Measurements from ENCODE around the gene WLS.

Gene WLS

GRCh38 chr1:68157416-68157815, 74.9 kb downstream of the WLS start:
- TF ChIP-seq ZNF274 (IDR thresholded peaks at IDR 0.05; ENCODE audit: low read depth, low read length), result no peak
- no peak overlapping the region for H3K4me3 ChIP-seq (ENCODE audit: low read length)

GRCh38 chr1:68151690-68152089, 80.6 kb downstream of the WLS start:
- TF ChIP-seq ZNF274 (IDR thresholded peaks at IDR 0.05; ENCODE audit: low read depth, low read length), result no peak
- H3K4me3 ChIP-seq (ENCODE audit: low read length), result no peak overlapping the region

- no peak overlapping the region for H3K4me3 ChIP-seq (ENCODE audit: low read length)
- TF ChIP-seq ZNF274 (IDR thresholded peaks at IDR 0.05; ENCODE audit: low read depth, low read length), result no peak
Measured at GRCh38 chr1:68149907-68150306, 82.4 kb downstream of the WLS start.

GRCh38 chr1:68149110-68149798, 83.1 kb downstream of the WLS start:
- H3K4me3 ChIP-seq (ENCODE audit: low read length), result no peak overlapping the region
- no peak for TF ChIP-seq ZNF274 (IDR thresholded peaks at IDR 0.05; ENCODE audit: low read depth, low read length)

- no peak overlapping the region for H3K4me3 ChIP-seq (ENCODE audit: low read length)
- TF ChIP-seq ZNF274 (IDR thresholded peaks at IDR 0.05; ENCODE audit: low read depth, low read length), result no peak
Measured at GRCh38 chr1:68148631-68149030, 83.7 kb downstream of the WLS start.

GRCh38 chr1:68147534-68148171, 84.7 kb downstream of the WLS start:
- no peak for TF ChIP-seq ZNF274 (IDR thresholded peaks at IDR 0.05; ENCODE audit: low read depth, low read length)
- H3K4me3 ChIP-seq (ENCODE audit: low read length), result no peak overlapping the region

- no peak for TF ChIP-seq ZNF274 (IDR thresholded peaks at IDR 0.05; ENCODE audit: low read depth, low read length)
- H3K4me3 ChIP-seq (ENCODE audit: low read length), result no peak overlapping the region
Measured at GRCh38 chr1:68145418-68146126, 86.8 kb downstream of the WLS start.

GRCh38 chr1:68144856-68145255, 87.5 kb downstream of the WLS start:
- TF ChIP-seq ZNF274 (IDR thresholded peaks at IDR 0.05; ENCODE audit: low read depth, low read length), result no peak

GRCh38 chr1:68143633-68144032, 88.7 kb downstream of the WLS start:
- H3K4me3 ChIP-seq (ENCODE audit: low read length), result no peak overlapping the region
- no peak for TF ChIP-seq ZNF274 (IDR thresholded peaks at IDR 0.05; ENCODE audit: low read depth, low read length)

More at GRCh38 chr1:68144856-68145255, 87.5 kb downstream of the WLS start:
- H3K4me3 ChIP-seq (ENCODE audit: low read length), result no peak overlapping the region

GRCh38 chr1:68142461-68142860, 89.9 kb downstream of the WLS start:
- TF ChIP-seq ZNF274 (IDR thresholded peaks at IDR 0.05; ENCODE audit: low read depth, low read length), result no peak
- H3K4me3 ChIP-seq (ENCODE audit: low read length), result no peak overlapping the region

- H3K4me3 ChIP-seq (ENCODE audit: low read length), result no peak overlapping the region
- TF ChIP-seq ZNF274 (IDR thresholded peaks at IDR 0.05; ENCODE audit: low read depth, low read length), result no peak
Measured at GRCh38 chr1:68142036-68142435, 90.3 kb downstream of the WLS start.

GRCh38 chr1:68141071-68142021, 91.0 kb downstream of the WLS start:
- TF ChIP-seq ZNF274 (IDR thresholded peaks at IDR 0.05; ENCODE audit: low read depth, low read length), result no peak
- H3K4me3 ChIP-seq (ENCODE audit: low read length), result no peak overlapping the region

- no peak overlapping the region for H3K4me3 ChIP-seq (ENCODE audit: low read length)
- no peak for TF ChIP-seq ZNF274 (IDR thresholded peaks at IDR 0.05; ENCODE audit: low read depth, low read length)
Measured at GRCh38 chr1:68140536-68140935, 91.8 kb downstream of the WLS start.

- TF ChIP-seq ZNF274 (IDR thresholded peaks at IDR 0.05; ENCODE audit: low read depth, low read length), result no peak
- H3K4me3 ChIP-seq (ENCODE audit: low read length), result no peak overlapping the region
Measured at GRCh38 chr1:68136187-68136586, 96.1 kb downstream of the WLS start.
